ENCODE data around the gene THADA.
A peak's percentile ranks its signal among the peaks of the same experiment; 100 is the strongest.

Gene THADA

GRCh38 chr2:43491065-43491639 lies 104.7 kb downstream of the THADA start:
- DNase-seq: no peak

DNA sequence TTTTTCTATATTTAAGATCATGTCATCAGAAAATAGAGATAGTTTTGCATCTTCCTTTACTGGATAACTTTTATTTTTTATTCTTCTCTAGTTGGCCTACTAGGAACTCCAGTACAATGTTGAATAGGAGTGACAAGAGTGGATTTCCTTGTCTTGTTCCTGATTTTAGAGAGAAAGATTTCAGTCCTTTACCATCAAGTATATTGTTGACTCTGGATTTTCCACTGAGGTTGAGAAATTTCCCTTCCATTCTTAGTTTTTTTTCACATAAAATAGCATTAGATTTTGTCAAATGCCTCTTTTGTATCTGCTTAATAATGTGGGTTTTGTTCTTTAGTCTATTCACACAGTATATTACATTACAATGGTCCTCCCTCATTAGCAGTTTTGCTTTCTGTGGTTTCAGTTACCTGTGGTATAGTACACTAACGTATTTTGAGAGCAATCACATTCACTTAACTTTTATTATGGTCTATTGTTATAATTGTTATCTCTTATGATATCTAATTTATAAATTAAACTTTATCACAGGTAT lies 105.5 kb downstream of the THADA start:
- no peak for DNase-seq

GRCh38 chr2:43488737-43489136 lies 107.1 kb downstream of the THADA start:
- DNase-seq: no peak

- peak; percentile 91 to 95 for DNase-seq
Observed at GRCh38 chr2:43486603-43487002, 109.2 kb downstream of the THADA start.

DNA sequence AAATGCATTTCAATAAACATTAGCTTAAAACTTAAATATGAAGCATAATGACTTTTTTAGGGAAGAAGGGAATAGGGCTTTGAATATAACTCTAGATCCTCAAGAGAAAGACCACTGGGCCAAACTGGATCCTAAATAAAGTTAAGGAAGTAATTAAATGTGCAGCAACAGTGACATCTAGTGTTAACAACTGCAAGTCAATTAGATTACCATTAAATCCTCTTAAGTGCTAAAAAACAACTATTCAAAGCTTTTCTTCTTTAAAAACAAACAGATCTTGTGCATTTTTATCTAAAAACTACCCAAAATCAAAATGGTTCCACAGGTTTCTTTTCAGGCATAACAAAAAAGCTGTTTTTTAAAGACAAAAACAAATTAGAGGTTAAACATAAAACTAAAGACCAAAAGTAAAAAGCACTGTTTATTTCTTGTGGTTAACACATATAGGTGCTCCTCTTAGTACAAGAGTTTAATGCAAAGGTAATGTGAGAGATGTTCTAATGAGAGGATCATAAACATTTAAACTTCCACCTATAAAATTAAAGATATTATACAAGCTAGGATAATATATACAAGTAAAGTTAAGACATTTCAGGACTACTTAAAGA lies 111.4 kb downstream of the THADA start:
- peak; percentile 44 to 87 for DNase-seq

DNA sequence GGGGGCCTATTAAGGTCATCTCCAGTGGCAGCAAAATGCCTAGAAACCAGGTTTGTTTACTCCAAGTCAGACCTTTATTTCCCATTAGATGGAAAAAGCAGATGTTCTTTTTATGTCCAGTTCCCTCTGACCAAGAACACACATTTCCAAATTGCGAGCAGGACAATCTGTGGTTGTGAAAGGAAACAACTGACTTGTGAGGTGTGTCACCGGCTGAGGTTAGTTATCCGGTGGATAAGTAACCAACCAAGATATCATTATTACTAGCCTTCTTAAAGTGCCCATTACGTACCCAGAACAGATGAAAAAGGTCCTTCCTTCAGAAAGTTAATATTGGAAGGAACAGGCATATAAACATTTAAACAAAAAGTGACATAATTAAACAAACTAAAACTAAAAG lies 112.9 kb downstream of the THADA start:
- DNase-seq: peak; percentile 51 to 66

- DNase-seq: no peak
Observed at GRCh38 chr2:43481927-43482542, 113.8 kb downstream of the THADA start.

DNA sequence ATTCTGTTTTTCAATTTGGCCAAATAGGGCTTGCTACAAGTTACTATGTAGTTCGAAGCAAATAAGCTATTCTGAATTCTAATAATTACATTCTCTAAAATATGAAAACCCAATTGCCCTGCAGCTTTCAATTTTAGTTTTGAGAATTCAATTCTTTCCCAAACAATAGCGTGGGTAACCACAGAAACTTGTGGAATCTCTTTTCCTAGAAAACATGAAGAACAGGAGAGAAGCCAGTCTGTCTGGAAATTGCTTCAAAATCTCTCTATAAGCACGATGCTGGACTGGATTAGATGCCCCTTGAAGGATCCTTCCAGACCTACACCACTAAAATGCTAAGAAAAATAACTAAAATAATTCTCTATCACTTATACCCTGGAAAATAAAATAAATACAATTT lies 115.0 kb downstream of the THADA start:
- DNase-seq: no peak

- no peak for DNase-seq
Observed at GRCh38 chr2:43478412-43479086, 117.3 kb downstream of the THADA start.

- DNase-seq: no peak
Observed at GRCh38 chr2:43475922-43476321, 119.9 kb downstream of the THADA start.

GRCh38 chr2:43475137-43475846 lies 120.5 kb downstream of the THADA start:
- no peak for DNase-seq

DNA sequence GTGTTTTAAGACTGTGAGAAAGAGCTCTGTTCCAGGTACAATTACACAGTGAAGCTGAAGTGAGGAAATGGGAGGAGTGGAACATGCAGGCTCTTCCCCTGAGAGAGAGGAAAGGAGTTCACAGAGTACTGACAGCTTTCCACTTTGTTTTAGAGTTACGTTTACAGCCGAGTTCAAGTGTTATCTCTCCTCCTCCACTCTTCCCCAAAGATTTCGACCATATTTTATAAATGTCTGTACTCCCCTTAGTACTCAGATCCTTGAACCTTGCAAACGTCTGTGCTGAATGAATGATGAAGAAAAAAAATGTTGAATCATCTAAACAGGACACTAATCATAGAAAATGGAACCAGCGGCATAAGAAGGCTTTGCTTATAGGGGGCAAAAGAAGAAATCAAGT lies 121.6 kb downstream of the THADA start:
- no peak for DNase-seq

DNA sequence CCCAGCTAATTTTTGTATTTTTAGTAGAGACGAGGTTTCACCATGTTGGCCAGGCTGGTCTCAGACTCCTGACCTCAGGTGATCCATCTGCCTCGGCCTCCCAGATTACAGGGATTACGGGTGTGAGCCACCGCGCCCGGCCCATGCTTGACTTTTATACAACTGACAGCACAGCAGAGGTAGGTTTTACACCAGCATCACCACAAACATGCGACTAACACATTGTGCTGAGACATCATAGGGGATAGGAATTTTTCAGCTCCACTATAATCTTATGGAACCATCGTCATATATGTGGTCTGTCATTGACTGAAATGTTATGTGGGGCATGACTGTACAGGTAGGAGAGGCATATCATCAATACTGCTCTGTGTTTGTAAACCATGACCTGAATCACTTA lies 122.1 kb downstream of the THADA start:
- no peak for DNase-seq

GRCh38 chr2:43472527-43473194 lies 123.2 kb downstream of the THADA start:
- DNase-seq: no peak

GRCh38 chr2:43469713-43470112 lies 126.1 kb downstream of the THADA start:
- DNase-seq: no peak

DNA sequence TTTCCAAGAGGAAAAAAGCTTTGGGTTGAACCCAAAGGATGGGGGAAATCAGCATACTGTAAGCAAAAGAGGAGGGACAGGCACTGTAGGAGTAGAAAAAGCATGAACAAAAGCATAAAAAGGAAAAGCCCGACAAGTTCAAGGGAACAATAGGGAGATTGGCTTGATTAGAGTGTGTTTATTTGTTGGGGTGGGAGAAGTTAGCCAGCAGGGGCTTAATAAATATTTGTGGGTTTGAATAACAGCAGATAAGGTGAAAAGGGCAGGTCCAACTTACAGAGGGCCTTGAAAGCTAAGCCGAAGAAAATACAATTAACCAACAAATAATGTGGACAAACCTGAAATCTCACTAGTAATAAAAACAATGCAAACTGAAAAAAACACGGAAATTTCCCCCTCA lies 126.7 kb downstream of the THADA start:
- no peak for DNase-seq

- DNase-seq: no peak
Observed at GRCh38 chr2:43467891-43468290, 127.9 kb downstream of the THADA start.

- DNase-seq: no peak
Observed at GRCh38 chr2:43465234-43465633, 130.6 kb downstream of the THADA start.

GRCh38 chr2:43464590-43464989 lies 131.2 kb downstream of the THADA start:
- DNase-seq: no peak

GRCh38 chr2:43462866-43463641 lies 132.8 kb downstream of the THADA start:
- DNase-seq: no peak

GRCh38 chr2:43461453-43462073 lies 134.3 kb downstream of the THADA start:
- DNase-seq: peak; percentile 49 to 51

All from inflammatory macrophage (primary cell).